Femur (tissue), 1 donor: Measurements from ENCODE around the gene USP54.
"Not testable (repeated sequence)": the region's sequence is repeated elsewhere in the genome, so short reads cannot be mapped to it uniquely, and the experiment has no call there.

Experiments
- DNase-seq: peaks from one replicate; pipeline ENCODE4 v3.0.0-alpha.2; 2017

The USP54 gene

GRCh38 chr10:73585327-73585726 lies 5.8 kb downstream of the USP54 start:
- no peak for DNase-seq

- DNase-seq = no peak
These were observed 6.4 kb downstream of the USP54 start for GRCh38 chr10:73584737-73585136.

- DNase-seq = no peak
These were observed 9.2 kb downstream of the USP54 start for GRCh38 chr10:73581918-73582317.

- not testable (repeated sequence) for DNase-seq
These were observed 12.2 kb downstream of the USP54 start for GRCh38 chr10:73578927-73579326.

- peak; percentile 86 for DNase-seq
These were observed 13.4 kb downstream of the USP54 start for GRCh38 chr10:73577788-73578187.

- DNase-seq = no peak
These were observed 14.1 kb downstream of the USP54 start for GRCh38 chr10:73576890-73577591.

- no peak for DNase-seq
These were observed 14.8 kb downstream of the USP54 start for GRCh38 chr10:73576178-73576889.

- not testable (repeated sequence) for DNase-seq
These were observed 24.1 kb downstream of the USP54 start for GRCh38 chr10:73567025-73567424.

- DNase-seq = no peak
These were observed 29.9 kb downstream of the USP54 start for GRCh38 chr10:73561192-73561591.

GRCh38 chr10:73559590-73559989 lies 31.6 kb downstream of the USP54 start:
- DNase-seq = no peak

- DNase-seq = no peak
These were observed 34.3 kb downstream of the USP54 start for GRCh38 chr10:73556855-73557254.

- no peak for DNase-seq
These were observed 36.4 kb downstream of the USP54 start for GRCh38 chr10:73554721-73555120.

- DNase-seq = no peak
These were observed 37.4 kb downstream of the USP54 start for GRCh38 chr10:73553761-73554160.

GRCh38 chr10:73552819-73553715 lies 38.1 kb downstream of the USP54 start:
- peak; percentile 35 for DNase-seq

- DNase-seq = no peak
These were observed 39.6 kb downstream of the USP54 start for GRCh38 chr10:73551515-73551914.

GRCh38 chr10:73545357-73545756 lies 45.8 kb downstream of the USP54 start:
- DNase-seq = no peak

GRCh38 chr10:73537709-73538108 lies 53.4 kb downstream of the USP54 start:
- DNase-seq = no peak

- DNase-seq = no peak
These were observed 53.9 kb downstream of the USP54 start for GRCh38 chr10:73537288-73537687.

- no peak for DNase-seq
These were observed 56.3 kb downstream of the USP54 start for GRCh38 chr10:73534857-73535256.

GRCh38 chr10:73529089-73529832 lies 61.9 kb downstream of the USP54 start:
- peak; percentile 51 for DNase-seq

- DNase-seq = no peak
These were observed 68.9 kb downstream of the USP54 start for GRCh38 chr10:73522263-73522662.

- DNase-seq = no peak
These were observed 71.8 kb downstream of the USP54 start for GRCh38 chr10:73519336-73519735.
